Motor neuron (in vitro differentiated cells): ENCODE measurements around the gene NBPF1. TPM values are rescaled to one million over a fixed set of nuclear protein-coding genes. Genes with fewer than 3 reads are reported as not detected.
A peak's percentile ranks its signal among the peaks of the same experiment; 100 is the strongest.
"Not testable (repeated sequence)": the region's sequence is repeated elsewhere in the genome, so short reads cannot be mapped to it uniquely, and the experiment has no call there.

Source experiments
- ATAC-seq, 8 experiments: fragments of 200-7000 bp; cut with Tn5 transposase; replicated peaks in 6 of 8; 2 replicates each; pipeline ENCODE4 v1.8.0; 2021; ENCODE audit warnings: mild to moderate bottlenecking in 8 of 8, moderate library complexity in 8 of 8
- H3K27ac ChIP-seq, 2 donors: fragments of 250-450 bp; sonication (Bioruptor Pico); 2 replicates each; pipeline ENCODE4 v1.9.0; 2021; ENCODE audit warnings: antibody characterized with exemption in 2 of 2, mild to moderate bottlenecking in 2 of 2, moderate library complexity in 1 of 2
- H3K4me1 ChIP-seq, 2 donors: fragments of 250-450 bp; sonication (Bioruptor Pico); replicated peaks in 1 of 2; 2 replicates each; pipeline ENCODE4 v1.6.1; 2021; ENCODE audit warnings: antibody characterized with exemption in 2 of 2, mild to moderate bottlenecking in 2 of 2, moderate library complexity in 1 of 2
- H3K4me3 ChIP-seq, 5 donors: fragments of 250-450 bp; sonication (Bioruptor Pico); 2 replicates each; pipeline ENCODE4 v1.9.0; 2021; ENCODE audit warnings: antibody characterized with exemption in 5 of 5, mild to moderate bottlenecking in 5 of 5, moderate library complexity in 4 of 5
- WGBS, 10 experiments: fragments of 450-650 bp; shearing (Covaris generic); methylation state at CpG; one replicate each; pipeline ENCODE4 v1.0.0; 2022; 5-methylcytosine and 5-hydroxymethylcytosine counted together
- in situ Hi-C, 9 experiments: fragments of 400-800 bp; cut with MboI; loops; one replicate each; pipeline ENCODE4 v1.15.0; 2021; ENCODE audit warnings: low sequenced_read_pairs in 9 of 9, low pct_unique_long_range_greater_than_20kb in 2 of 9; ENCODE audit not compliant: unreplicated experiment in 9 of 9
- total RNA-seq, 8 experiments: library from RNA; unstranded; fragments of 300-600 nt; gene quantifications; 2 replicates each; pipeline versions ENCODE4 v1.2.3 to v1.2.4, GENCODE V29; 2022

NBPF1 gene
- 10 to 100 TPM; 24.4 to 73.3 (median 37.4) TPM for total RNA-seq

- 0 to 1% (median 1%) methylated on average over 28 to 78 of the region's 82 CpGs for WGBS, 10 experiments
- in situ Hi-C loops: no loop called here
- Histone ChIP-seq H3K27ac (peak within 1 kb of the TSS; percentile 62 to 66), H3K4me3 (peak within 1 kb of the TSS; percentile 70 to 89 (median 79)), H3K4me1 (peaks cover 7 to 14% of the 10 kb centered on the region in 2 donors)
- ATAC-seq: peak; percentile 94 to 98 (median 97)
These were observed at the start of gene NBPF1 for GRCh38 chr1:16613185-16614147. Gene NBPF1, minus strand, starts transcription at chr1:16613564.

DNA sequence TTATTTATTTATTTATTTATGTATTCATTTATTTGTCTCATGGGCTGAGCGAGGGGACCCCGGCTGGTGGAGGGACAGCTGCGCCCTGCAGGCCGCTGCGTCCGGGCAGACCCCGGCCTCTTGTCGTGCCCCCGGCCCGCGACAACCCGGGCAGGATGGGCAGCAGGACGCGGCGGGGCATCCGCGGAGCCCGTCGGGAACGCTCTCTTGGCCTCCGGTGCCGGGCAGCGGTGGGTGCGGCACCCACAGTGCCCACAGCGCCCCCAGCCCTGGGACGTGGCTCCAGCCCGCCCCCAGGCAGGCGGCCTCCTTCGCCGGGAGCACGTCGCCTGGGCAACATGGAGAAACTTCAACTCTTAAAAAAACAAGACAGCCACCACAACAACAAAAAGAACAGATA is 44.9 kb upstream of the NBPF1 start:
- H3K4me1 ChIP-seq, in situ Hi-C loops, H3K27ac ChIP-seq, H3K4me3 ChIP-seq: not testable (repeated sequence)
- WGBS, 10 experiments: no CpG with 5 or more reads among the region's 32 CpGs
- ATAC-seq: peak in 5 of 8 experiments; percentile 32 to 69 (median 44)

GRCh38 chr1:16656981-16657683 is 43.8 kb upstream of the NBPF1 start:
- H3K4me1 ChIP-seq, H3K4me3 ChIP-seq, H3K27ac ChIP-seq, in situ Hi-C loops: not testable (repeated sequence)
- ATAC-seq: peak in 5 of 8 experiments; percentile 72 to 84 (median 80)
- no CpG with 5 or more reads among the region's 14 CpGs for WGBS, 10 experiments

DNA sequence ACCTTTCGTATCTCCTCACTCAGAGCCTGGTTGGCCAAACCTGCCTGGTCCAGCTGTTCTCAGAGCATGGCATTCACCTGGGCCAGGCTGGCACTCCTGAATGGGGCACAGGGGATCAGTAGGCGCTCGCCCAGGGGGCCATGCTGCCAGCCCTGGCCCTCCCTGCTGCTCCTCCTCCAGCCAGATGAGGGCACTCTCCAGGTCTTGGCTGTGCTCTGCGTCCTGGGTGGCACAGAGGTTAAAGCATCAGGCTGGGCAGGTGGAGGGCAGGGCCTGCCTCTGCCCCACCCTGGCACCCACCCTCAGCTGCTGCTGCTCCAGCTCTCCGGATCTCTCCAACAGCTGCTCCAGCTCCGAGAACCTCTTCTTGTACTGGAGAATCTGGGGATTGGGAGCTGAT is 43.2 kb upstream of the NBPF1 start:
- H3K4me1 ChIP-seq, H3K4me3 ChIP-seq, H3K27ac ChIP-seq, in situ Hi-C loops: not testable (repeated sequence)
- peak in 5 of 8 experiments; percentile 4 to 31 (median 17) for ATAC-seq
- no CpG with 5 or more reads among the region's 6 CpGs for WGBS, 10 experiments

- 75 to 100% (median 100%) methylated on average over 1 of the region's 1 CpG; no CpG with 5 or more reads in 4 of the 10 experiments for WGBS, 10 experiments
- H3K4me3 ChIP-seq, in situ Hi-C loops, H3K27ac ChIP-seq, H3K4me1 ChIP-seq: not testable (repeated sequence)
- peak in 1 of 8 experiments; percentile 29 for ATAC-seq
These were observed 38.2 kb upstream of the NBPF1 start for GRCh38 chr1:16651560-16651959.

DNA sequence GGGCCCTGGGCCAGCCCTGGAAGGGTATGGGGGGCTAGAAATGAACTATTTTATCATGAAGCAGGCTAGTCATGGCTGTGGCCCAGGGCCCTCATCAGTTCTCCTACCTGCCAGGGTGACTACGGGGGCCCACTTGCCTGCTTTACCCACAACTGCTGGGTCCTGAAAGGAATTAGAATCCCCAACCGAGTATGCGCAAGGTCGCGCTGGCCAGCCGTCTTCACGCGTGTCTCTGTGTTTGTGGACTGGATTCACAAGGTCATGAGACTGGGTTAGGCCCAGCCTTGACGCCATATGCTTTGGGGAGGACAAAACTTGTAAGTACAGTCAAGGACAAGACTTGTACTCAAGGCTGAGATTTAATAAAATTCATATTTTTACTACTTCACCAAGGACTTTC is 36.6 kb upstream of the NBPF1 start:
- in situ Hi-C loops: loop anchor here in 3 of 9 experiments (25.0 kb wide), 3 partner anchors 138 to 387 kb away; partner anchors contain the start of genes ATP13A2 (in 1 of the 3) and RNU1-1 (in 1 of the 3)
- not testable (repeated sequence) for ATAC-seq, H3K4me1 ChIP-seq, H3K27ac ChIP-seq, H3K4me3 ChIP-seq
- WGBS, 10 experiments: 77% methylated on average over 6 of the region's 9 CpGs; no CpG with 5 or more reads in 9 of the 10 experiments

DNA sequence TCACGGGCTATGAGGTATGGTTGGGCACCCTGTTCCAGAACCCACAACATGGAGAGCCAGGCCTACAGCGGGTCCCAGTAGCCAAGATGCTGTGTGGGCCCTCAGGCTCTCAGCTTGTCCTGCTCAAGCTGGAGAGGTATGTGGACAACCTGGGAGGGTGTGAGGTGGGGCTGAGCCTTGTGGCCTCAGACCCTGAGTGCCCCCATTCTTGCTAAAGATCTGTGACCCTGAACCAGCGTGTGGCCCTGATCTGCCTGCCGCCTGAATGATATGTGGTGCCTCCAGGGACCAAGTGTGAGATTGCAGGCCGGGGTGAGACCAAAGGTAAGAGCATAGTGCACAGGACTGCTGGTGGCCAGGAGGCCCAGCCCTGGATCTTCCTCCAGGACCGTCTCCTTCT is 36.0 kb upstream of the NBPF1 start:
- ATAC-seq, H3K4me1 ChIP-seq, H3K27ac ChIP-seq, H3K4me3 ChIP-seq: not testable (repeated sequence)
- WGBS, 10 experiments: 68 to 79% (median 69%) methylated on average over 2 to 3 of the region's 6 CpGs; no CpG with 5 or more reads in 7 of the 10 experiments
- in situ Hi-C loops: loop anchor here in 3 of 9 experiments (25.0 kb wide), 3 partner anchors 137 to 388 kb away; partner anchors contain the start of genes ATP13A2 (in 1 of the 3) and RNU1-1 (in 1 of the 3)

DNA sequence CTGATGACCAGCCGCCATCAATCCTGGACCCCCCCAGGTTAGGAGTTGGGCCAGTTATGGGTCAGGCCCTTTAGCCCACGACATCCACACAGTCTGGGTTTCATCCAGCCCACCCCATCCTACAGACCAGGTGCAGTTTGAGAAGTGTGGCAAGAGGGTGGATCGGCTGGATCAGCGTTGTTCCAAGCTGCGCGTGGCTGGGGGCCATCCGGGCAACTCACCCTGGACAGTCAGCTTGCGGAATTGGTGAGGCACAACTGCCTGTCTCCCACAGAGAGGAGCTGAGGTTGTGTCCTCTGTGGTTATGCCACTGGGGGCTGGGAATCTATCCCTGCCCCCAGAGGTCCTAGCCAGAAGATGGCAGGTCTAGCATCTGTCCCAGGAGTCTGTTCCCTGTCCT is 35.4 kb upstream of the NBPF1 start:
- ATAC-seq, H3K4me3 ChIP-seq, H3K27ac ChIP-seq, H3K4me1 ChIP-seq: not testable (repeated sequence)
- no CpG with 5 or more reads among the region's 8 CpGs for WGBS, 10 experiments
- in situ Hi-C loops: loop anchor here in 3 of 9 experiments (25.0 kb wide), 3 partner anchors 136 to 389 kb away; partner anchors contain the start of genes ATP13A2 (in 1 of the 3) and RNU1-1 (in 1 of the 3)

- not testable (repeated sequence) for H3K4me3 ChIP-seq, ATAC-seq, H3K27ac ChIP-seq
- peaks cover 11 to 13% of the 10 kb centered on the region in 2 donors for H3K4me1 ChIP-seq
- in situ Hi-C loops: loop anchor here in 3 of 9 experiments (25.0 kb wide), 3 partner anchors 136 to 389 kb away; partner anchors contain the start of genes ATP13A2 (in 1 of the 3) and RNU1-1 (in 1 of the 3)
- 74% methylated on average over 15 of the region's 32 CpGs; no CpG with 5 or more reads in 9 of the 10 experiments for WGBS, 10 experiments
These were observed 34.9 kb upstream of the NBPF1 start for GRCh38 chr1:16648250-16648649.

GRCh38 chr1:16647179-16648176 is 34.1 kb upstream of the NBPF1 start:
- H3K27ac ChIP-seq, ATAC-seq, H3K4me3 ChIP-seq: not testable (repeated sequence)
- in situ Hi-C loops: loop anchor here in 3 of 9 experiments (25.0 kb wide), 3 partner anchors 135 to 390 kb away; partner anchors contain the start of genes ATP13A2 (in 1 of the 3) and RNU1-1 (in 1 of the 3)
- H3K4me1 ChIP-seq: peaks cover 18% of the 10 kb centered on the region in 2 donors
- no CpG with 5 or more reads among the region's 84 CpGs for WGBS, 10 experiments

DNA sequence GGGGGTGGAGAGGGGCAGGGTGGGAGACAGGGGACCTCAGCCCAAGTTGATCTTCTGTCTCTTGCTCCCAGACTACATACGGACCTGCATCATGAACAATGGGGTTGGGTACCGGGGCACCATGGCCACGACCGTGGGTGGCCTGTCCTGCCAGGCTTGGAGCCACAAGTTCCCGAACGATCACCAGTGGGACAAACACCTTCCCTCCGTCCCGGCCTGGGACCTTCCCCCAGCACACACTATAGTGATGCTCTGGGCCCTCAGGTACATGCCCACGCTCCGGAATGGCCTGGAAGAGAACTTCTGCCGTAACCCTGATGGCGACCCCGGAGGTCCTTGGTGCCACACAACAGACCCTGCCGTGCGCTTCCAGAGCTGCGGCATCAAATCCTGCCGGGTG is 33.4 kb upstream of the NBPF1 start:
- in situ Hi-C loops: loop anchor here in 3 of 9 experiments (25.0 kb wide), 3 partner anchors 134 to 391 kb away; partner anchors contain the start of genes ATP13A2 (in 1 of the 3) and RNU1-1 (in 1 of the 3)
- H3K4me3 ChIP-seq, ATAC-seq, H3K27ac ChIP-seq: not testable (repeated sequence)
- WGBS, 10 experiments: no CpG with 5 or more reads among the region's 17 CpGs
- peaks cover 18% of the 10 kb centered on the region in 2 donors for H3K4me1 ChIP-seq
